Measurements from ENCODE around the gene RPS16. TPM values are rescaled to one million over a fixed set of nuclear protein-coding genes. Genes with fewer than 3 reads are reported as not detected.

The RPS16 gene
- total RNA-seq, 5 donors from 2014 or later (not counting 1 experiment from before 2014, with no cell fraction given), result 3,669 to 4,521 (median 4,268) TPM

DNA sequence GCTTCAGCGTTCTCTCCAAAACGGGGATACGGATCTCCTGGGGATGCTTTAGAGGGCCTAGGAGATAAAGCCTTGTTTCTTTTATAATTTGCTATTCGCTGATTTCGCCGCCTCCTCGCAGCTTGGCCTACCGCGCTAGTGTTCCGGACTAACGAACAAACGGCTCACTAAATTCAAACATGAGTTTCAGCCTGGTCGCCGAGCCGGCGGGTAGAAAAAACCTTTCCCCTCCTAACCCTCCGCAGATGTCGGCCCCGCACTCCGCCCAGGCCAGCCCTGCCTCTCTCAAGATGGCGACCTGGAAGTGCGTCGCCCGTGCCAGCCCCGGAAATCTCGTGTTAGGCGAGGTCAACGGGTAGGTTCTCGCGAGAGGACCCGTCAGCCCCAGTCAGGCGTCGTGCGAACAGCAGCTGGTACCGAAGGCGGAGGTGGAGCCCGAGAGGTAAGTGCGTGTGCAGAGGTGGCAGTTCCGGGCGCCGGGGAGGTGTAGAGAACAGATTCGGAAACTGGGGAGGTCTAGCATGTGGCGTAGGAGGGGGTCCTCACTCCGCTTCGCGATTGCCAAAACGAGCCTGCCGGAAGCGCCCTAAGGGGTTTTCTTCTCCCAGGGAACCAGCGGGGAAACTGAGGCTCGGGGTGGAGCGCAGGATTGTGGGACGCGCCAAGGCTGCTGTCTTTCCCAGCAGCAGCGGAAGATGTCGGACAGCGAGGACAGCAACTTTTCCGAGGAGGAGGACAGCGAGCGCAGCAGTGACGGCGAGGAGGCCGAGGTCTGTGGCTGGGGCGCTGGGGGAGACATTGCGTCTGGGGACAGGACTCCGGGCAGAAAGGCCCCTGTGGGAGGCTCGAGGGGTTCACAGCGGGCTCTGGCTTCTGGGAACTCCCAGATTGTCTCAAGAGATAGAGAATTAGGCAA, 9.7 kb upstream of the RPS16 start, which contains the start of gene SUPT5H:
SUPT5H (plus strand) TSS at position 387 of the 916 bp plus-strand sequence; CDS start at position 696, 309 bp downstream.
- Mint-ChIP-seq H3K27ac (peak within 1 kb of the TSS; percentile 94 to 97), H3K27me3 (no peaks in the 10 kb centered on the region), H3K36me3 (peaks cover 23% of the 10 kb centered on the region), H3K9me3 (no peaks in the 10 kb centered on the region), H3K4me1 (peaks cover 55 to 58% (median 58%) of the 10 kb centered on the region in 3 donors), H3K4me3 (peak within 1 kb of the TSS; percentile 94 to 96 (median 96))
- WGBS (ENCODE audit: insufficient coverage), result under 1% methylated on average over 66 of the region's 68 CpGs
- H3K27me3 ChIP-seq (replicated peaks in 1 of 2; ENCODE audit: control insufficient read depth in 2 of 2, extremely low read depth in 1 of 2, insufficient read depth in 2 of 2, low read length in 1 of 2), result no peaks in the 10 kb centered on the region
- DNase-seq (peak; percentile 88 to 100 (median 98)), ATAC-seq (replicated peaks in 1 of 4) (peak; percentile 96 to 97 (median 97))
- peaks cover 0 to 8% of the 10 kb centered on the region in 2 donors for H3K36me3 ChIP-seq (ENCODE audit: control insufficient read depth in 2 of 2, extremely low read depth in 1 of 2, insufficient read depth in 1 of 2, low read length in 1 of 2)
- H3K4me3 ChIP-seq (ENCODE audit: control insufficient read depth in 1 of 2, extremely low read depth in 1 of 2, low read length in 1 of 2), result peak within 1 kb of the TSS; percentile 96 to 99
- H3K27ac ChIP-seq (ENCODE audit: low read length), result peak within 1 kb of the TSS; percentile 91
- ChIA-PET POLR2A (interaction anchor here (1.1 to 3.7 kb wide), 2 partner anchors 10 kb away, joined by 3 to 57 read pairs; partner anchors contain the start of gene RPS16 (in 2 of the 2)), CTCF (interaction anchor here in 1 of 2 donors (1.4 kb wide), 1 partner anchor 10 kb away, joined by 12 read pairs; the partner anchor contains the start of gene RPS16)
- H3K9me3 ChIP-seq, result no peaks in the 10 kb centered on the region
- peaks cover 11 to 62% of the 10 kb centered on the region in 2 experiments for H3K4me1 ChIP-seq (ENCODE audit: control insufficient read depth in 1 of 2, extremely low read depth in 1 of 2, insufficient read depth in 2 of 2, low read length in 2 of 2)

DNA sequence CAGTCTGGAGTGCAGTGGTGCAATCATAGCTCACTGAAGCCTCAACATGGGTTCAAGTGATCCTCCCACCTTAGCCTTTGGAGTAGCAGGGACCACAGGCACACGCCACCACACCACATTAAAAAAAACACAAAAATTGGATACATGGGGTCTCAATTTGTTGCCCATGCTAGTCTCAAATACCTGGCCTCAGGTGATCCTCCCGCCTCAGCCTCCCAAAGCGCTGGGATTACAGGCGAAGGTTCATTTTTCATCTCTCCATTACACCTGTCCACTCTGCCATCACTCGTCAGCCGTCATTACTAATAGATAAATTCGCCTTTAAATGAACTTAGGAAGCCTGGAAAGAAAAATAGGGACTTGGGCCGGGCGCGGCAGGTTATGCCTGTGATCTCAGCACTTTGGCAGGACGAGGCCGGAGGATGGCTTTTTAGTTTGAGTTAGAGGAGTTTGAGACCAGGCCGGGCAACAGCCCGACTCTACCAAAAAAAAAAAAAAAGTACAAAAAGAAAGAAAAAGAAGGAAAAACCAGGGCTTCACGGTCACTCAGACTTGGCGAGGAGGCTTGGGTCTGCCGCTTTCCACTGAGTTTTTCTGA, 8.9 kb upstream of the RPS16 start:
- H3K27me3 ChIP-seq (replicated peaks in 1 of 2; ENCODE audit: control insufficient read depth in 2 of 2, extremely low read depth in 1 of 2, insufficient read depth in 2 of 2, low read length in 1 of 2), result no peaks in the 10 kb centered on the region
- H3K4me3 ChIP-seq (ENCODE audit: control insufficient read depth in 1 of 2, extremely low read depth in 1 of 2, low read length in 1 of 2), result peak overlapping the region; percentile 96 to 99
- H3K9me3 Mint-ChIP-seq, result no peaks in the 10 kb centered on the region
- H3K9me3 ChIP-seq, result no peaks in the 10 kb centered on the region
- WGBS (ENCODE audit: insufficient coverage), result 13% methylated on average over 4 of the region's 17 CpGs
- POLR2A ChIA-PET, result interaction anchor here (0.6 to 3.7 kb wide), 3 partner anchors 9 to 10 kb away, joined by 3 to 57 read pairs (median 7); partner anchors contain the start of gene RPS16 (in 2 of the 2)
- peaks cover 0 to 8% of the 10 kb centered on the region in 2 donors for H3K36me3 ChIP-seq (ENCODE audit: control insufficient read depth in 2 of 2, extremely low read depth in 1 of 2, insufficient read depth in 1 of 2, low read length in 1 of 2)
- H3K36me3 Mint-ChIP-seq, result peaks cover 22% of the 10 kb centered on the region
- no peaks in the 10 kb centered on the region for H3K27me3 Mint-ChIP-seq
- peak overlapping the region; percentile 91 for H3K27ac ChIP-seq (ENCODE audit: low read length)
- CTCF ChIA-PET, result interaction anchor here in 1 of 2 donors (0.6 to 1.4 kb wide), 3 partner anchors 9 to 1160 kb away, joined by 4 to 12 read pairs (median 5); partner anchors contain the start of gene RPS16
- peaks cover 11 to 55% of the 10 kb centered on the region in 2 experiments for H3K4me1 ChIP-seq (ENCODE audit: control insufficient read depth in 1 of 2, extremely low read depth in 1 of 2, insufficient read depth in 2 of 2, low read length in 2 of 2)
- peak overlapping the region; percentile 94 to 96 (median 96) for H3K4me3 Mint-ChIP-seq
- peak overlapping the region; percentile 94 to 97 for H3K27ac Mint-ChIP-seq
- no peak for ATAC-seq (replicated peaks in 1 of 4)
- DNase-seq, result no peak
- H3K4me1 Mint-ChIP-seq, result peaks cover 50 to 58% (median 55%) of the 10 kb centered on the region in 3 donors

DNA sequence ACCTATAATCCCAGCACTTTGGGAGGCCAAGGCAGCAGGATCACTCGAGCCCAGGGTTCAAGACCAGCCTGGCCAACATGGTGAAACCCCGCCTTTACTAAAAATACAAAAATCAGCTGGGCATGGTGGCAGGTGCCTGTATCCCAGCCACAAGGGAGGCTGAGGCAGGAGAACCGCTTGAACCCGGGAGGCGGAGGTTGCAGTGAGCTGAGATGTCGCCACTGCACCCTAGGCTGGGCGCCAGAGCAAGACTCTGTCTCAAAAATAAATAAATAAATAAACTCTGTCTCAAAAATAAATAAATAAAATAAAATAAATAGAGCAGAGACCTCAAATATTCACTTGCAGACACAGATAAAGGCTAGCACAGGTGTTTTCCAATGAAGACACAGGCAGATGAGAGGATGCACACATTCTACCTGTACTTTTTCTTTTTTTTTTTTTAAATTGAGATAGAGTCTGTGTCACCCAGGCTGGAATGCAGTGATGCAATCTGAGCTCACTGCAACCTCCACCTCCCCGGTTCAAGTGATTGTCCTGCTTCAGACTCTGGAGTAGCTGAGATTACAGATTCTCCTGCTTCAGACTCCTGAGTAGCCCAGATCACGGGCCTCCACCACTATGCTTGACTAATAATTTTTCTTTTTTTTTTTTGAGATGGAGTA, 2.7 kb upstream of the RPS16 start:
- H3K9me3 ChIP-seq, result no peaks in the 10 kb centered on the region
- no peak overlapping the region for H3K27ac ChIP-seq (ENCODE audit: low read length)
- peaks cover 15 to 29% of the 10 kb centered on the region in 2 experiments for H3K4me1 ChIP-seq (ENCODE audit: control insufficient read depth in 1 of 2, extremely low read depth in 1 of 2, insufficient read depth in 2 of 2, low read length in 2 of 2)
- H3K27me3 ChIP-seq (replicated peaks in 1 of 2; ENCODE audit: control insufficient read depth in 2 of 2, extremely low read depth in 1 of 2, insufficient read depth in 2 of 2, low read length in 1 of 2), result no peaks in the 10 kb centered on the region
- ChIA-PET POLR2A (interaction anchor here in 1 of 2 donors (0.6 kb wide), 1 partner anchor 60 kb away, joined by 3 read pairs; the partner anchor contains the start of gene DLL3), CTCF (interaction anchor here in 1 of 2 donors (1.0 to 1.4 kb wide), 2 partner anchors 94 to 95 kb away, joined by 3 to 6 read pairs; partner anchors contain the start of gene EID2B)
- WGBS (ENCODE audit: insufficient coverage), result 91% methylated on average over 3 of the region's 9 CpGs
- H3K36me3 ChIP-seq (ENCODE audit: control insufficient read depth in 2 of 2, extremely low read depth in 1 of 2, insufficient read depth in 1 of 2, low read length in 1 of 2), result peaks cover 0 to 14% of the 10 kb centered on the region in 2 donors
- Mint-ChIP-seq H3K36me3 (peaks cover 11% of the 10 kb centered on the region), H3K27me3 (no peaks in the 10 kb centered on the region), H3K9me3 (no peaks in the 10 kb centered on the region), H3K4me3 (no peak overlapping the region), H3K27ac (no peak overlapping the region), H3K4me1 (peaks cover 33 to 41% (median 37%) of the 10 kb centered on the region in 3 donors)
- H3K4me3 ChIP-seq (ENCODE audit: control insufficient read depth in 1 of 2, extremely low read depth in 1 of 2, low read length in 1 of 2), result no peak overlapping the region
- ATAC-seq (replicated peaks in 1 of 4), result no peak
- no peak for DNase-seq

DNA sequence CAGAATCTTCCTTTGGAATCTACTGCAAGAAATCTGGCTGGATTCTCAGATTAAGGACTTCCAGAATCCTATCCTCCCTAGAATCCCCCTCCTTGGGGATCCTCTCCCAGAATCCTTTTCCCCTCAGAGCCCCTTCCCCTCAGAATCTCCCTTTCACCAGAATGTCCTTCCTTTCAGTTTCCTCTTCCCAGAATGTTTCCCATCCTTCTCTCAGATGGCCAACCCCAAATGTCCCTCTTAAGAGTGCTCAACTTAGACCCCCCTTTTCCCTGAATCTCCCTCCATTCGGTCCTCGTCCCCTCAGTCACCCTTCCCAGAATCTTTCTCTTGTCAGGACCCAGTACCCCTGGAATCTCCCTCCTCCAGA, 584 bp upstream of the RPS16 start:
- peak overlapping the region; percentile 67 to 75 for H3K4me3 ChIP-seq (ENCODE audit: control insufficient read depth in 1 of 2, extremely low read depth in 1 of 2, low read length in 1 of 2)
- no peaks in the 10 kb centered on the region for H3K27me3 ChIP-seq (replicated peaks in 1 of 2; ENCODE audit: control insufficient read depth in 2 of 2, extremely low read depth in 1 of 2, insufficient read depth in 2 of 2, low read length in 1 of 2)
- no peak for DNase-seq
- H3K36me3 Mint-ChIP-seq, result peaks cover 22% of the 10 kb centered on the region
- POLR2A ChIA-PET, result interaction anchor here (0.5 to 1.7 kb wide), 19 partner anchors 9 to 1659 kb away, joined by 3 to 57 read pairs (median 5); partner anchors contain the start of genes MED29 (in 2 of the 2), PAF1 (in 2 of the 2), SUPT5H (in 2 of the 2) and FAM98C (in 1 of the 2)
- peak overlapping the region; percentile 98 to 100 for H3K27ac Mint-ChIP-seq
- H3K27me3 Mint-ChIP-seq, result no peaks in the 10 kb centered on the region
- WGBS (ENCODE audit: insufficient coverage), result 31% methylated on average over 2 of the region's 2 CpGs
- CTCF ChIA-PET, result interaction anchor here in 1 of 2 donors (0.8 to 1.8 kb wide), 14 partner anchors 9 to 666 kb away, joined by 3 to 12 read pairs (median 3); partner anchors contain the start of genes PLEKHG2, PSMC4, SAMD4B and SUPT5H
- no peak for ATAC-seq (replicated peaks in 1 of 4)
- H3K27ac ChIP-seq (ENCODE audit: low read length), result peak overlapping the region; percentile 85
- peaks cover 15 to 31% of the 10 kb centered on the region in 2 experiments for H3K4me1 ChIP-seq (ENCODE audit: control insufficient read depth in 1 of 2, extremely low read depth in 1 of 2, insufficient read depth in 2 of 2, low read length in 2 of 2)
- H3K9me3 Mint-ChIP-seq, result no peaks in the 10 kb centered on the region
- H3K9me3 ChIP-seq, result no peaks in the 10 kb centered on the region
- peaks cover 44 to 48% (median 45%) of the 10 kb centered on the region in 3 donors for H3K4me1 Mint-ChIP-seq
- H3K36me3 ChIP-seq (ENCODE audit: control insufficient read depth in 2 of 2, extremely low read depth in 1 of 2, insufficient read depth in 1 of 2, low read length in 1 of 2), result peaks cover 0 to 32% of the 10 kb centered on the region in 2 donors
- H3K4me3 Mint-ChIP-seq, result peak overlapping the region; percentile 98 to 99 (median 99)

DNA sequence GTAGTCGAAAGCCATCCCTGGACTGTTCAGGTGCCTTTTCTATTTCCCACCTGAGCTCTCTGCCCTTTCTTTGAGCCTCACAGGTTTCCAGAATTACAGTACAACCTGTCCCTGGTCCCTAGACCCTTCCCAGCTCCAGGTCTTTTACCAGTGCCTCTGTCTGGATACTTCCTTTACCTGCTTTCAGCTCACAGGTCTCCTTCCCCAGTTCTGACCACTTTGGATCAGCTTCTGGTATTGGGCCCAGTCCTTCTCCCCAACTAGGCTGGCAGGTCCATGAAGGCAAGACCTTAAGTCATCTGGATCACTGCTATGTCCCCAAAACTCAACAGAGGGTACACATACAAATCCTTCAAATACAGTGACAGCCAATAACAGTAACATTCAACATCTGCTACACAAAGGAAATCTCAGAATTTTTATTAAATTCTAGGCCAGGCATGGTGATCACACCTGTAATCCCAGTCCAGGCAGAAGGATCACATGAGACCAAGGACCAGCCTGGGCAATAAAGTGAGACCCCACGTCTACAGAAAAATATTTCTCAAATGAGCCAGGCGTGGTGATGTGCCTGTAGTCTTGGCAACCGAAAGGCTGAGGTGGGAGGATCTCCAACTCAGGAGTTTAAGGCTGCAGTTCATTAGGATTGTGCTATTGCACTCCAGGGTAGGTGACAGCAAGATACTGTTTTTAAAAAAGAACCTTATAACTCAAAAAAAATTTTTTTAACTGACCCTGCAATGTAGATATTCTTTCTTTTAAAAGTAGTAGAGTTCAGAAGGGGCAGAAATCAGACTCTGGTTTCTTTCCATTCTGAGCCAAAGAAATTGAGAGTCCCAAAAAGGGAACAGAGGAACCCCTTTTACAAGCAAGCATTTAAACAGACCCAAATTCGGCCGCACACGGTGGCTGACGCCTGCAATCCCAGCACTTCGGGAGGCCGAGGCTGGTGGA, 1.3 kb downstream of the RPS16 start:
- peak overlapping the region; percentile 67 to 75 for H3K4me3 ChIP-seq (ENCODE audit: control insufficient read depth in 1 of 2, extremely low read depth in 1 of 2, low read length in 1 of 2)
- DNase-seq, result no peak
- no peak for ATAC-seq (replicated peaks in 1 of 4)
- H3K27ac ChIP-seq (ENCODE audit: low read length), result peak overlapping the region; percentile 73
- Mint-ChIP-seq H3K4me1 (peaks cover 33 to 55% (median 53%) of the 10 kb centered on the region in 3 donors), H3K4me3 (peak overlapping the region; percentile 98 to 99 (median 99)), H3K27me3 (no peaks in the 10 kb centered on the region), H3K27ac (peak overlapping the region; percentile 98 to 100), H3K36me3 (peaks cover 22% of the 10 kb centered on the region), H3K9me3 (no peaks in the 10 kb centered on the region)
- WGBS (ENCODE audit: insufficient coverage), result 19% methylated on average over 7 of the region's 10 CpGs
- no peaks in the 10 kb centered on the region for H3K27me3 ChIP-seq (replicated peaks in 1 of 2; ENCODE audit: control insufficient read depth in 2 of 2, extremely low read depth in 1 of 2, insufficient read depth in 2 of 2, low read length in 1 of 2)
- ChIA-PET POLR2A (interaction anchor here (0.6 to 1.7 kb wide), 8 partner anchors 10 to 92 kb away, joined by 3 to 57 read pairs (median 8); partner anchors contain the start of genes MED29 (in 1 of the 2), PAF1 (in 1 of the 2), PLEKHG2 (in 1 of the 2) and SAMD4B (in 1 of the 2)), CTCF (interaction anchor here in 1 of 2 donors (1.1 to 1.8 kb wide), 4 partner anchors 11 to 92 kb away, joined by 5 to 12 read pairs (median 8); partner anchors contain the start of genes PLEKHG2, SAMD4B and SUPT5H)
- H3K4me1 ChIP-seq (ENCODE audit: control insufficient read depth in 1 of 2, extremely low read depth in 1 of 2, insufficient read depth in 2 of 2, low read length in 2 of 2), result peaks cover 15 to 42% of the 10 kb centered on the region in 2 experiments
- peaks cover 0 to 32% of the 10 kb centered on the region in 2 donors for H3K36me3 ChIP-seq (ENCODE audit: control insufficient read depth in 2 of 2, extremely low read depth in 1 of 2, insufficient read depth in 1 of 2, low read length in 1 of 2)
- no peaks in the 10 kb centered on the region for H3K9me3 ChIP-seq
